ENCODE data around the gene KLHDC9.
A peak's percentile ranks its signal among the peaks of the same experiment; 100 is the strongest.

Gene KLHDC9

DNA sequence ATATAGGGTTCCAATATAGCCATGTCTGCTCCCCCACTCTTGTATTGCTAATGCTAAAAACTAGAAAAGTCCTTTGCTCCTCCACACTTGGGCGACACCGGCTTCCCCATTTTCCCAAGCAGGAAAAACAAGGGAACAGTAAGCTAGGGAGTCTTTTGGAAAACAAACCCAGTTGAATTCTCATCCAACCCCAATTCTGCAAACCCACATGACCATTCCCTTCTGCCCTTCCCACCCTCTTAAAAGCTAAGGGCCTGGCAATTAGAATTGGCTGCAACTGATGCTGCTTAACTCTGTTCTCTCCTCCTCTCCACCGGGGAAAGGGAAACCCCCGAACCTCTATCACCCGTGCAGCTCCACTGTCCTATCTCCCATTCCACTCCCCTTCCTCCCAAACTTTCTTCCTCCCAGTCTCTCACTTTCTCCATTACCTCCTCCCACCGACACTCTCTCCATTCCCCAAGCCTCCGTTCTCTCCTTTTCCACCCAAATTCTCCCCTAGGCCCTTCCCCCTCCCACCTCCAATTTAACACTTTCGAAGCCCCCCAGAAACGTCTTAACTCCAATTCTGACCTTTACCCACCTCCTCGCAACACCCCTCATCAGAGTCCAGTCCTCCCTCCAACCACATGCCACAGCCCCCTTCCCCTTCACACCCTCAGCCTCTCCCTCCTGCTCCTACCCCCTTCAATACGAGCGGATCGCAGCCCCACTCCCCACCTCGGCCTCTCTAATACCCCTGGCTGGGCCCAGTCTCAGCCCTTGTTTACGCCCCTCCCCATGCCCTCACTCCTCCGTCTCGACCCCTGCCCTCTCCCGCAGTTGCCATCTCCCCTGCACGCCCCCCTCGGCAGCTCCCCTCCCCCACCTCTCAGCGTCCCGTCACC lies 33.6 kb downstream of the KLHDC9 start:
- DNase-seq (ENCODE audit: low read depth): no peak
- TF ChIP-seq, protein P1, sequence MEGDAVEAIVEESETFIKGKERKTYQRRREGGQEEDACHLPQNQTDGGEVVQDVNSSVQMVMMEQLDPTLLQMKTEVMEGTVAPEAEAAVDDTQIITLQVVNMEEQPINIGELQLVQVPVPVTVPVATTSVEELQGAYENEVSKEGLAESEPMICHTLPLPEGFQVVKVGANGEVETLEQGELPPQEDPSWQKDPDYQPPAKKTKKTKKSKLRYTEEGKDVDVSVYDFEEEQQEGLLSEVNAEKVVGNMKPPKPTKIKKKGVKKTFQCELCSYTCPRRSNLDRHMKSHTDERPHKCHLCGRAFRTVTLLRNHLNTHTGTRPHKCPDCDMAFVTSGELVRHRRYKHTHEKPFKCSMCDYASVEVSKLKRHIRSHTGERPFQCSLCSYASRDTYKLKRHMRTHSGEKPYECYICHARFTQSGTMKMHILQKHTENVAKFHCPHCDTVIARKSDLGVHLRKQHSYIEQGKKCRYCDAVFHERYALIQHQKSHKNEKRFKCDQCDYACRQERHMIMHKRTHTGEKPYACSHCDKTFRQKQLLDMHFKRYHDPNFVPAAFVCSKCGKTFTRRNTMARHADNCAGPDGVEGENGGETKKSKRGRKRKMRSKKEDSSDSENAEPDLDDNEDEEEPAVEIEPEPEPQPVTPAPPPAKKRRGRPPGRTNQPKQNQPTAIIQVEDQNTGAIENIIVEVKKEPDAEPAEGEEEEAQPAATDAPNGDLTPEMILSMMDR (IDR thresholded peaks at IDR 0.05; ENCODE audit: low read depth, low read length, missing control alignments): no peak
- peak overlapping the region; percentile 90 for H3K4me3 ChIP-seq (ENCODE audit: low read depth, low read length)

- TF ChIP-seq, protein P1 (IDR thresholded peaks at IDR 0.05; ENCODE audit: low read depth, low read length, missing control alignments): no peak
- H3K4me3 ChIP-seq (ENCODE audit: low read depth, low read length): peak within 1 kb of the TSS; percentile 90
- DNase-seq (ENCODE audit: low read depth): peak; percentile 91
Measured at GRCh38 chr1:161132410-161133219, 34.5 kb downstream of the KLHDC9 start, which contains the start of gene DEDD. Gene DEDD (minus strand): TSS chr1:161132667. CDS start chr1:161124462, 8,205 bp downstream.

- H3K4me3 ChIP-seq (ENCODE audit: low read depth, low read length): peak overlapping the region; percentile 90
- DNase-seq (ENCODE audit: low read depth): no peak
- TF ChIP-seq, protein P1 (IDR thresholded peaks at IDR 0.05; ENCODE audit: low read depth, low read length, missing control alignments): no peak
Measured at GRCh38 chr1:161133220-161133740, 35.1 kb downstream of the KLHDC9 start.

DNA sequence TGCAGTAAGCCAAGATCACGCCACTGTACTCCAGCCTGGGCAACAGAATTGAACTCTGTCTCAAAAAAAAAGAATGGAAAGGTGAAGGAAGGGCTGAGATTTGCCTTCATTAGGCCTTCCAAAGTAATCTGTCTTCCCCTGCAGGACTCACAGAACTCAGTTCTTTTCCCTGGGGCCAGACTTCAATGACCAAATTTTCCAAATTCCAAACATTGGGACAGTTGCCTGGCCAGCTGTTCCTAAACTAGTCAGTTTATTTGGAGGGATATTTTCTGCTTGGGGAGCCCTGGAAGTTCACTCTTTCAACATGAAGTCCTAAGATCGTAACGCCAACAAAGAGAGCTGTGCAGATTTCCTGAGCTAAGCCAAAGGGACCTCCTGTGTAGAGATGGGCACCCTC lies 39.7 kb downstream of the KLHDC9 start:
- DNase-seq (ENCODE audit: low read depth): no peak
- TF ChIP-seq, protein P1 (IDR thresholded peaks at IDR 0.05; ENCODE audit: low read depth, low read length, missing control alignments): no peak
- no peak overlapping the region for H3K4me3 ChIP-seq (ENCODE audit: low read depth, low read length)

DNA sequence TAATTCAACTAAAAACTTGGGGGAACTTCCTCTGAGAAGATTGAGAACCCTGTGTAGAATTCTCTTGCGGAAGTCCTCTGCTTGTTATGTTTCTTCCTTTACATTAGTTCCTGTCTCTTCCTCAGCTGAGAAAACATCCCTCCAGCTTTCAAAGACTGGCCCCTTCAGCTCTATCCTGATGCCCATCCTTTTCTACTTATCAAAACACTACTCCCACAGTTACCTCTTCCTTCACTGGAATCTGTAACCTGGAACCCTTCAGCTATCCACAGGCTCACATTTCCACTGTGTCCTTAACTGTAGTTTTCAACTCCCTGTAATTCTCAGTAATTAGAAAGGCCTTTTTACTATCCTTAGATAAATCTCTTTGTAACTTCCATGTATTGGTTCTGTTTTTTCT lies 40.3 kb downstream of the KLHDC9 start:
- no peak overlapping the region for H3K4me3 ChIP-seq (ENCODE audit: low read depth, low read length)
- TF ChIP-seq, protein P1 (IDR thresholded peaks at IDR 0.05; ENCODE audit: low read depth, low read length, missing control alignments): no peak
- DNase-seq (ENCODE audit: low read depth): no peak

GRCh38 chr1:161139766-161140165 lies 41.6 kb downstream of the KLHDC9 start:
- no peak overlapping the region for H3K4me3 ChIP-seq (ENCODE audit: low read depth, low read length)
- TF ChIP-seq, protein P1 (IDR thresholded peaks at IDR 0.05; ENCODE audit: low read depth, low read length, missing control alignments): peak; percentile 42
- DNase-seq (ENCODE audit: low read depth): no peak

Measured in GM12864 (cell line).